GM19099 (cell line): Measurements from ENCODE around the gene SC5D.

ENCODE experiments used
- POLR2A ChIP-seq: IDR thresholded peaks from 3 replicates; pipeline ENCODE4 v1.6.1; 2011; ENCODE audit warnings: low read depth; ENCODE audit not compliant: insufficient read length; ENCODE audit errors: extremely low read depth

Gene SC5D, protein sequence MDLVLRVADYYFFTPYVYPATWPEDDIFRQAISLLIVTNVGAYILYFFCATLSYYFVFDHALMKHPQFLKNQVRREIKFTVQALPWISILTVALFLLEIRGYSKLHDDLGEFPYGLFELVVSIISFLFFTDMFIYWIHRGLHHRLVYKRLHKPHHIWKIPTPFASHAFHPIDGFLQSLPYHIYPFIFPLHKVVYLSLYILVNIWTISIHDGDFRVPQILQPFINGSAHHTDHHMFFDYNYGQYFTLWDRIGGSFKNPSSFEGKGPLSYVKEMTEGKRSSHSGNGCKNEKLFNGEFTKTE

DNA sequence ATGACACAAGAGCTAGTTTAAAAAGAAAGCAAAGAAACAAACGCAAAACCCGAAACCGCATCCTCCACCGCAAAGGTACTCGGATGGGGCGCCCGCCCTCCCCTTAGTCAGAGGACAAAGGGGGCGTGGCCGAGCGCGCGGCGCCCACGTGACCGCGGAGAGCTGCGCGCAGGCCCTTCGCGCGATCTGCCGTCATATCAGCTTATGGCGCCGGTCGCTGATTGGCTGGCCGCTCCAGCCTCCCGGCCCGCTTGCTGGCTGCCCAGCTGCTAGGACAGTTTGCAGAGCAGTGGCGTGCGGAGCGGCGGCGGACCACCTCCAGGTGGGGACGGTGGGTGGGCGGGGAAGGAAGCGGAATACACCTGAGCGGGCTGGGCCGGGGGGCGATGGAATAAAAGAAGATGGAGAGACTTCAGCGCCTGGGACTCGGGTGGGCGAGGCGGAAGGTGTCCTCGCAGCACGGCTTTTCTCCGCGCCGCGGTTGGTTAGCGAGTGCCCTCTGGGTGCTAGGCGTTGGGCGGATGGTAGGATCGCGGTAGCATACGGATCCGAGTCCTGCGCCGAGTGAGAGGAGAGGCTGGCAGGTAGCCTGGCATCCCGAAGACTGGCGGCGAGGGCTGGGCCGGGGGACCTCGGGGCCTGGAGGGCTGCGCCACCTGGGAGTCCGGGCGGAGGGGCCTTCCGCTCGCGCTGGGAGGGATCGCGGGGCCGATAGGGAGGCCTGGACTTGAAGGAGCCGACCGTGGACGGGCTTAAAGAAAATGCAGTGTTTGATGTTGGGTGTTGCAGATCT, at the start of gene SC5D:
SC5D (plus strand) TSS at position 277 of the 793 bp plus-strand sequence. CDS start 10,605 bp downstream, outside the sequence.
- TF ChIP-seq POLR2A, result peak; percentile 89

DNA sequence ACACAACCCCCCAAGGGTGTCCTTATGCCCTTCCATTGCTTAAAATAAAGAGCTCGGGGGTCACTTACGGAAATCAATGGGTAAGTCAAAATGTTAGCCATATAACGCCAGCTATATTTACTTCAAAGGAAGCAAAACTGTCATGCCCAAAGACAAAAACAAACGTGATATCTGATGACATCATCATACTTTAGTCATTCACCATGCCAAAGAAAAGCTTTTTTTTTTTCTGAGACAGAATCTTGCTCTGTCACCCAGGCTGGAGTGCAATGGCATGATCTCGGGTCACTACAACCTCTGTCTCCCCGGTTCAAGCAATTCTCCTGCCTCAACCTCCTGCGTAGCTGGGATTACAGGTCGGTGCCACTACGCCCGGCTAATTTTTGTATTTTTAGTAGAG, 47.7 kb upstream of the SC5D start:
- no peak for TF ChIP-seq POLR2A

GRCh38 chr11:121246021-121246768, 46.4 kb upstream of the SC5D start:
- no peak for TF ChIP-seq POLR2A

DNA sequence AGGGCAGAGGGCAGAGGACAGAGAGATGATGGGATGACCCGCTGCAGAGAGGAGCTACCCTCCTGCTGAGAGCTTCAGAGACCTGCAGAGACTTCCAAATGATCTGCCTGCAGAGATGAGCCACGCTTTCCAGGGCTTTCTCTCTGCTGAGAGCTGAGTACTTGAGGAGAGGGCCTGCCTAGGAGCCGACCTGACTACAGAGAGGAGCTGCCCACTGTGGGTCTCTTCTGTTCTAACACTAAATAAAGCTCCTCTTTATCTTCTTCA, 45.9 kb upstream of the SC5D start:
- TF ChIP-seq POLR2A, result no peak

- no peak for TF ChIP-seq POLR2A
Observed at GRCh38 chr11:121248496-121248895, 44.1 kb upstream of the SC5D start.

- TF ChIP-seq POLR2A, result no peak
Observed at GRCh38 chr11:121249039-121249663, 43.4 kb upstream of the SC5D start.

DNA sequence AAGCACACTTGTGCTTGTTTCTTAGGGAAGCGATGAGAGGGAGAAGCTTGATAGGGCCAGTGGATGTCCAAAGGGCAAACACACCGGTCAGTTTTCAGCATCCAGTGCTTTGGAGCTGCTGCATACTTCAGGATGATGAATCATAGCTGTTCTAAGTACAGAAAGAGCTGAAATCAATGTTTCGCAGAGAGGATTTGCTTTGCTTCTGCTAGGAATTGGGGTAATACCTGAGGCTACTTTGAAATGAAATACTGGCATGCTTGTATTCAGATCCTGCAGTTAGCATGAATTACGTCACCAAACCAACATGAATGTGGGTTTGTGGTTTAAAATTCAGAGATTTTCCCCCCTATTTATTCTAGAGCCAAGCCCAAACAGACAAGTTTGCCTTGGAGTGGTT, 41.7 kb upstream of the SC5D start:
- no peak for TF ChIP-seq POLR2A

- TF ChIP-seq POLR2A, result no peak
Observed at GRCh38 chr11:121253951-121254350, 38.6 kb upstream of the SC5D start.

GRCh38 chr11:121254756-121255155, 37.8 kb upstream of the SC5D start:
- TF ChIP-seq POLR2A, result no peak

- no peak for TF ChIP-seq POLR2A
Observed at GRCh38 chr11:121255473-121256125, 37.0 kb upstream of the SC5D start.

DNA sequence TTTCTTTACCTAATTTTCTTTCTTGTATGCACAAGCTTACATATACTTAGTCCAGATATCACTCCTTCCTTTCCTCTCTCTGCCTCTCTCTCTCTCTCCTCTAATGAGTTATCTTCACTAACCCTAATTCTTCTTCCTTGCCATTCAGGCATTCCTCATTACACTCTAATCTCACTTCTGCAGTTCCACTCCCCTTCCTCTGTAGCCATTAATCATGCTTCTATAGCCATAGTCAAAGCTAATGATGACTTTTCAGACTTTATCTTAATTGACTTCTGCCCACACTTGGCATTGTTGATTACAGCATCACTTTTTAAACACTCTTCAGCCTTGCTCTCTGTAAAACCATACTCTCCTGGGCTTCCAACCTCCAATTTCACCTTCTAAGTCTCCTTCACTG, 35.3 kb upstream of the SC5D start:
- no peak for TF ChIP-seq POLR2A

DNA sequence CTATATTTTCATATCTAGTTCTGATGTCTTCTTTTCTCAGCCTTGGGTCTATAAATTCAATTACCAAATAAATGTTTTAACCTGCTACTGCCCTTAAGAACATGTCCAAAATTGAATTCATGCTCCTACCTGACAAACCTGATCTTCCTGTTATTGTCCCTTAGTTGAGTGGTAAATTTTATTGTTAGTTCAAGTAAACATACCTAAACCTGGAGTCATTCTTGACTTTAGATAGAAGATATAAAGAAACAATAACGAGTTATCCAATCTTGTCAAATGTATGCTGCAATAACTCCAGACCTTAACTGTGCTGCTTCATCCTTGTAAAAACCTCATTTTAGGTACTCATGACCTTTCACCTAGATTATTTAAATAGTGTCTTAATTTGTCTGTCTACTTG, 34.6 kb upstream of the SC5D start:
- TF ChIP-seq POLR2A, result no peak

DNA sequence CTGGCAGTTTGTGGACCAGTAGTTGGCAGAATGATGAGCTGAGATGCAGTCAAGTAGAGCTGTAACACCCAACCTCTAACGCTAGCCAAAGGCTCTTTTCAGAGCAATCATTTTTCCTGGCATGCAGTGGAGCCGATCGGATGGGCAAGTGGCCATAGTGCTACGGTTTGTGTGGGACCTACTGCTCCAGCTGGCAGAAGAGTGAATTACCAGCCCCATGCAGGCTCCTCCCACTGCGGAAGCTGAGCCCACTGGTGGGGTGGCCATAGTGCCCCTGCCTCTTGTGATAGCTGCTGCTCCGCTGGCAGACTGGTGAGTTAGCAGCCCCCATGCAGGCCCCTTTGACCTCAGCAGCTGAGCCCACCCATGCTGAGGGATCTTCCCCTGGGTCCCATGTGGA, 27.0 kb upstream of the SC5D start:
- no peak for TF ChIP-seq POLR2A

DNA sequence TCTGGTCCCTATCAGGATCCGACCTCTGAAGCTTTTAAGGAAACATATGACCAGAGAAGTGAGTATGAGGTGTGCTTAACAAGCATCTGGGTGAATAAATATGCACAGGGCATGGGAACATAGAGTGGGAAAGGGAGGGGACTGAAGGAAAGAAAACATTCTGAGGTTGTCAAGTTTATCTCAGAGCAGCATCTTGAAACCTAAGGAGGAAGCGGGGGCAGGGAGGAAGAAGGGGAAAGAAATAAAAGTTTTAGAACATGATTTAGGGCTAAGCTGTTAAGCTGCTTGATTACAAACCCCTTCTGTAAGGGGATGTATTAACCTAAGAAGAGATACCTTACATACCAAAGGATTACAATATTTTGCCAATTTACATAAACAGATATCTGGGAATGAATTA, 24.0 kb upstream of the SC5D start:
- TF ChIP-seq POLR2A, result no peak

DNA sequence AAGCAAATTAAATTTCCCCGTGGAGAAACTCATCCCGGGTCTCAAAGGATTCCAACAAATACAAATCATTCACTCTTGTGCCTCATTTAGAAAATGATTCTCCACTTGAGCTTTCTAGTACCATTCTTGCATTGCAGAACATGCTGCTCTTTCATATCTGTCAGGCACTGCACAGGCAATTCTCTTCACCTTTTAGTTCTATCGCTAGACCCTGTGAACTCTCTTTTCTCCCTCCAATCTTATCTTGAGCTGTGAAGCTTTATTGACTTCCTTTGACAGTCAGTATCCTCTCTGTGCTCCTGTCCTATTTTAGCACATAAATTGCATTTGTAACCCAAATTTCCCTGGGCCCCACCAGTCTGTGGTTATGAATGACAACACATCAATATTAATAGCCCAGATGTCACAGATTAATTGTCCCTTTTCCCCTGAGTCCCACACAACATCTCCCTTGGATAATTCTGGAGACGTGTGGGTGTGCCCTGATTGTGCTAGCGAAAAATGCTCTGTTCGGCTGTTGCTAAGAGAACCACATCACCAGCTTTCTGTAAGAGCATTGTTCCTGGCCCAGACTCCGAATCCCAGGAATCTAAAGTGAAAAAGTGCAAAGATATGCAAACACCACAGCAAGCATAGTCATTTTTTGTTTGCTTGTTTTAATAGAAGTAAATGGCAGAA, 22.4 kb upstream of the SC5D start:
- no peak for TF ChIP-seq POLR2A

DNA sequence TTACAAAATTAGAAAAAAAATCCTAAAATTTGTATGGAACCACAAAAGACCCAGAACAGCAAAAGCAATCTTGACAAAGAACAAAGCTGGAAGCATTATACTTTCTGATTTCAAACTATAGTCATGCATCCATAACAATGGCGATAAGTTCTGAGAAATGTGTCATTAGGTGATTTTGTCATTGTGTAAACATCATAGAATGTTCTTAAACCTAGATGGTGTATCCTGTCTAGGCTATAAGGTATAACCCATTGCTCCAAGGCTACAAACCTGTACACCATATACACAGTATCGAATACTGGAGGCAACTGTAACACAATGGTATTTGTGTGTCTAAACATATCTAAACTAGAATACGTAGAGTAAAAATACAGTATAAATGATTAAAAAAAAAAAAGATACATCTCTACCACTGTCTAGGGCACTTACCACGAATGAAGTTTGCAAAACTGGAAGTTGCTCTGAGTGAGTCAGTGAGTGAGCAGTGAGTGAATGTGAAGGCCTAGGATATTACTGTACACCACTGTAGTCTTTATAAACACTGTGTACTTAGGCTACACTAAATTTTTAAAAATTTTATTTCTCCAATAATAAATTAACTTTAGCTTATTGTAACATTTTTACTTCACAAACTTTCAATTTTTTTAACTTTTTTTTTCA, 18.1 kb upstream of the SC5D start:
- no peak for TF ChIP-seq POLR2A
